ENCODE results near the gene FNDC3B.

FNDC3B gene

DNA sequence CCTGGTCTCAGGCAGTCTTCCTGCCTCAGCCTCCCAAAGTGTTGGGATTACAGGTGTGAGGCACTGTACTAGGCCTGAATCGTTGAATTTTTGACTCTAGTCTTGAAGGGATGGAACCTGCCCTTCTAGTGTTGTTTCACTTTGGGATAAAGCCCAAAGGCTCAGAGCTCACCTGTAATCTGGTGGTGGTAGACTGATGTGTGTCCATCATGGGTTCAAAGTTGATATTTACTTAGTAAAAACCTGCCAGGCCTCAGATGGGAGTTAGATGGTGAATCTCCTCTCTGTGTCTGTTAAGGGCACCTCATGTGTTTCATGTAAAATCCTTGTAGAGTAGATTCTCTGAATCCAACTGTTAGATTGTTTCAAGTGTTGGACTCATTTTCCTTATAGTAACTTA is 41.1 kb downstream of the FNDC3B start:
- ChIA-PET CTCF (no interaction called here), POLR2A (no interaction called here)
- Histone ChIP-seq H3K9me3 (ENCODE audit: control insufficient read depth, insufficient read depth, low read depth, low read length) (no peaks in the 10 kb centered on the region), H3K27ac (ENCODE audit: extremely low read depth, low read depth, low read length) (no peak overlapping the region), H3K4me1 (ENCODE audit: control insufficient read depth, insufficient read depth, low read length) (no peaks in the 10 kb centered on the region), H3K36me3 (ENCODE audit: control insufficient read depth in 2 of 2, insufficient read depth in 1 of 2, low read length in 2 of 2) (peaks cover 0 to 4% of the 10 kb centered on the region in 2 experiments; a peak in 1 of 3 replicates), H3K4me3 (ENCODE audit: low read depth, low read length) (no peak overlapping the region)
- TF ChIP-seq ZNF501 (tag by site-specific recombination; IDR thresholded peaks at IDR 0.05) (no peak), ZIC2 (tag by site-specific recombination; IDR thresholded peaks at IDR 0.05) (no peak)
- TF ChIP-seq, protein P1, sequence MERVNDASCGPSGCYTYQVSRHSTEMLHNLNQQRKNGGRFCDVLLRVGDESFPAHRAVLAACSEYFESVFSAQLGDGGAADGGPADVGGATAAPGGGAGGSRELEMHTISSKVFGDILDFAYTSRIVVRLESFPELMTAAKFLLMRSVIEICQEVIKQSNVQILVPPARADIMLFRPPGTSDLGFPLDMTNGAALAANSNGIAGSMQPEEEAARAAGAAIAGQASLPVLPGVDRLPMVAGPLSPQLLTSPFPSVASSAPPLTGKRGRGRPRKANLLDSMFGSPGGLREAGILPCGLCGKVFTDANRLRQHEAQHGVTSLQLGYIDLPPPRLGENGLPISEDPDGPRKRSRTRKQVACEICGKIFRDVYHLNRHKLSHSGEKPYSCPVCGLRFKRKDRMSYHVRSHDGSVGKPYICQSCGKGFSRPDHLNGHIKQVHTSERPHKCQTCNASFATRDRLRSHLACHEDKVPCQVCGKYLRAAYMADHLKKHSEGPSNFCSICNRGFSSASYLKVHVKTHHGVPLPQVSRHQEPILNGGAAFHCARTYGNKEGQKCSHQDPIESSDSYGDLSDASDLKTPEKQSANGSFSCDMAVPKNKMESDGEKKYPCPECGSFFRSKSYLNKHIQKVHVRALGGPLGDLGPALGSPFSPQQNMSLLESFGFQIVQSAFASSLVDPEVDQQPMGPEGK (tag by site-specific recombination; IDR thresholded peaks at IDR 0.05) = no peak

DNA sequence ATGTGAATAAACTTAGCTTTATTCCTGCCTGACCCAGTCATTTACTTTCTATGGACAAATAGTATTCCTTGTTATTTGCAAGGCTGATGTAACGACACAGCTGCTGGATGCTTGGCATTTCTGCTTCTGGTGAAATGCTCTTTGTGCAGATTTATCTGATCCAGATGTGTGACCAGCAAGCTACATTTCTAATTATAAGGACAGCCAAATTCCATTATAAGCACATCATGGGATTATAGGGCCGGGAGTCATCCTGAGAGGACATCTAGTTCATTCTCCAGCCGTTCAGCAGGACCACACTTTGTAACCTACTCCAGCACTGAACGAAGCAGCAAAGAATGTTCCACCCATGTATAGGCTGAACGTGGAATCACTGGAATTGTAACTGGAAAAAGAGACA is 42.9 kb downstream of the FNDC3B start:
- Histone ChIP-seq H3K4me3 (ENCODE audit: low read depth, low read length) (no peak overlapping the region), H3K27ac (ENCODE audit: extremely low read depth, low read depth, low read length) (no peak overlapping the region), H3K4me1 (ENCODE audit: control insufficient read depth, insufficient read depth, low read length) (peaks cover 3% of the 10 kb centered on the region; the same call in 1 of the 2 replicates), H3K36me3 (ENCODE audit: control insufficient read depth in 2 of 2, insufficient read depth in 1 of 2, low read length in 2 of 2) (peaks cover 0 to 4% of the 10 kb centered on the region in 2 experiments; a peak in 1 of 3 replicates), H3K9me3 (ENCODE audit: control insufficient read depth, insufficient read depth, low read depth, low read length) (no peaks in the 10 kb centered on the region)
- ChIA-PET CTCF (no interaction called here), POLR2A (no interaction called here)
- TF ChIP-seq ZBTB17 (tag by site-specific recombination; IDR thresholded peaks at IDR 0.05) (no peak), ZNF830 (tag by site-specific recombination; IDR thresholded peaks at IDR 0.05; ENCODE audit: low read depth) (no peak), SP3 (tag by site-specific recombination; IDR thresholded peaks at IDR 0.05) (no peak), ZNF133 (tag by site-specific recombination; IDR thresholded peaks at IDR 0.05) (no peak), MEIS1 (CRISPR knock-in tag; IDR thresholded peaks at IDR 0.05; ENCODE audit: borderline replicate concordance) (no peak)
- TF ChIP-seq, protein P2, sequence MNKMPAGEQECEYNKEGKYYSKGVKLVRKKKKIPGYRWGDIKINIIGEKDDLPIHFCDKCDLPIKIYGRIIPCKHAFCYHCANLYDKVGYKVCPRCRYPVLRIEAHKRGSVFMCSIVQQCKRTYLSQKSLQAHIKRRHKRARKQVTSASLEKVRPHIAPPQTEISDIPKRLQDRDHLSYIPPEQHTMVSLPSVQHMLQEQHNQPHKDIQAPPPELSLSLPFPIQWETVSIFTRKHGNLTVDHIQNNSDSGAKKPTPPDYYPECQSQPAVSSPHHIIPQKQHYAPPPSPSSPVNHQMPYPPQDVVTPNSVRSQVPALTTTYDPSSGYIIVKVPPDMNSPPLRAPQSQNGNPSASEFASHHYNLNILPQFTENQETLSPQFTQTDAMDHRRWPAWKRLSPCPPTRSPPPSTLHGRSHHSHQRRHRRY (tag by site-specific recombination; IDR thresholded peaks at IDR 0.05) = no peak

DNA sequence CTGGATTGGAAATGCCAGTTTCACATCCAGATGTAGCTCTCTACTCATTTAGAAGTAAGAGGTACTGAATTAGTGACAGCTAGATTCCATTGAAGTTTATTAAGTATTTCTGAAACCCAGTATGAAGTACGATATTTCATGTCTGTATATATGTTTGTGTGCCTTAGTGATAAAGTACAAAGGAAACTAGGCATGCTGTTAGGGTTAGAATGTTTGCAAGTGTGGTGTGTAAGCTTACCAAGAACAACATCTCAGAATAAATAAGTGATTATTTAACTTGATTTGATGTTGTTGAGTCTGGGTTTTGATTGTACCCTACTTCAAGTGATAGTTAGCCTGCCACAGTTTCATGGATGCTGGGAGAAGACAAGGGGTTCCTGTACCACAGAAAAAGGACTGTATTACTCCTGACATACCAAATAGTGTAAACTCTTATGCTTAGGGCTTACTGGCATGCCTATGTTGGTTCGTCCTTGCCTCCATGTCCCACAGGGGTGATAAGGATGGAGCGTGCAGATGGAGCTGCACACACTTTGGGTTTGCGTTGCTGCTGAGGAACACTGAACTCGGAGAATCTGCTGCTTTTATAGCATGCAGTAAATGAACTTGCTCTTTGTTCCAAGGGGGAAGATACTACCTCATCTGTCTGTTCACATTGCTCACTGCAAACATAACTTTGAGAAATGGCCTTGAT is 43.6 kb downstream of the FNDC3B start:
- H3K9me3 ChIP-seq (ENCODE audit: control insufficient read depth, insufficient read depth, low read depth, low read length) = no peaks in the 10 kb centered on the region
- ChIA-PET POLR2A (no interaction called here), CTCF (no interaction called here)
- H3K36me3 ChIP-seq (ENCODE audit: control insufficient read depth in 2 of 2, insufficient read depth in 1 of 2, low read length in 2 of 2) = peaks cover 0 to 4% of the 10 kb centered on the region in 2 experiments; a peak in 1 of 3 replicates
- no peak overlapping the region for H3K27ac ChIP-seq (ENCODE audit: extremely low read depth, low read depth, low read length)
- TF ChIP-seq, protein P3, sequence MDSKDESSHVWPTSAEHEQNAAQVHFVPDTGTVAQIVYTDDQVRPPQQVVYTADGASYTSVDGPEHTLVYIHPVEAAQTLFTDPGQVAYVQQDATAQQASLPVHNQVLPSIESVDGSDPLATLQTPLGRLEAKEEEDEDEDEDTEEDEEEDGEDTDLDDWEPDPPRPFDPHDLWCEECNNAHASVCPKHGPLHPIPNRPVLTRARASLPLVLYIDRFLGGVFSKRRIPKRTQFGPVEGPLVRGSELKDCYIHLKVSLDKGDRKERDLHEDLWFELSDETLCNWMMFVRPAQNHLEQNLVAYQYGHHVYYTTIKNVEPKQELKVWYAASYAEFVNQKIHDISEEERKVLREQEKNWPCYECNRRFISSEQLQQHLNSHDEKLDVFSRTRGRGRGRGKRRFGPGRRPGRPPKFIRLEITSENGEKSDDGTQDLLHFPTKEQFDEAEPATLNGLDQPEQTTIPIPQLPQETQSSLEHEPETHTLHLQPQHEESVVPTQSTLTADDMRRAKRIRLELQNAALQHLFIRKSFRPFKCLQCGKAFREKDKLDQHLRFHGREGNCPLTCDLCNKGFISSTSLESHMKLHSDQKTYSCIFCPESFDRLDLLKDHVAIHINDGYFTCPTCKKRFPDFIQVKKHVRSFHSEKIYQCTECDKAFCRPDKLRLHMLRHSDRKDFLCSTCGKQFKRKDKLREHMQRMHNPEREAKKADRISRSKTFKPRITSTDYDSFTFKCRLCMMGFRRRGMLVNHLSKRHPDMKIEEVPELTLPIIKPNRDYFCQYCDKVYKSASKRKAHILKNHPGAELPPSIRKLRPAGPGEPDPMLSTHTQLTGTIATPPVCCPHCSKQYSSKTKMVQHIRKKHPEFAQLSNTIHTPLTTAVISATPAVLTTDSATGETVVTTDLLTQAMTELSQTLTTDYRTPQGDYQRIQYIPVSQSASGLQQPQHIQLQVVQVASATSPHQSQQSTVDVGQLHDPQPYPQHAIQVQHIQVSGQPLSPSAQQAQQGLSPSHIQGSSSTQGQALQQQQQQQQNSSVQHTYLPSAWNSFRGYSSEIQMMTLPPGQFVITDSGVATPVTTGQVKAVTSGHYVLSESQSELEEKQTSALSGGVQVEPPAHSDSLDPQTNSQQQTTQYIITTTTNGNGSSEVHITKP (tag by site-specific recombination; IDR thresholded peaks at IDR 0.05) = no peak
- TF ChIP-seq ZNF311 (tag by site-specific recombination; IDR thresholded peaks at IDR 0.05; ENCODE audit: borderline replicate concordance) = no peak
- TF ChIP-seq, protein P4, sequence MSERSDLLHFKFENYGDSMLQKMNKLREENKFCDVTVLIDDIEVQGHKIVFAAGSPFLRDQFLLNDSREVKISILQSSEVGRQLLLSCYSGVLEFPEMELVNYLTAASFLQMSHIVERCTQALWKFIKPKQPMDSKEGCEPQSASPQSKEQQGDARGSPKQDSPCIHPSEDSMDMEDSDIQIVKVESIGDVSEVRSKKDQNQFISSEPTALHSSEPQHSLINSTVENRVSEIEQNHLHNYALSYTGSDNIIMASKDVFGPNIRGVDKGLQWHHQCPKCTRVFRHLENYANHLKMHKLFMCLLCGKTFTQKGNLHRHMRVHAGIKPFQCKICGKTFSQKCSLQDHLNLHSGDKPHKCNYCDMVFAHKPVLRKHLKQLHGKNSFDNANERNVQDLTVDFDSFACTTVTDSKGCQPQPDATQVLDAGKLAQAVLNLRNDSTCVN (tag by site-specific recombination; optimal IDR thresholded peaks at IDR 0.05) = no peak
- TF ChIP-seq ZNF596 (tag by site-specific recombination; IDR thresholded peaks at IDR 0.05) = no peak
- TF ChIP-seq ZNF623 (tag by site-specific recombination; IDR thresholded peaks at IDR 0.05) = no peak
- TF ChIP-seq ZNF707 (tag by site-specific recombination; IDR thresholded peaks at IDR 0.05) = no peak
- TF ChIP-seq, protein P1 (tag by site-specific recombination; IDR thresholded peaks at IDR 0.05) = no peak
- TF ChIP-seq MYNN (tag by site-specific recombination; IDR thresholded peaks at IDR 0.05; ENCODE audit: borderline replicate concordance) = no peak
- no peak overlapping the region for H3K4me3 ChIP-seq (ENCODE audit: low read depth, low read length)
- H3K4me1 ChIP-seq (ENCODE audit: control insufficient read depth, insufficient read depth, low read length) = peaks cover 4% of the 10 kb centered on the region; the same call in 1 of the 2 replicates
